K562 (cell line): ENCODE results near the gene KCTD12. TPM values are rescaled to one million over a fixed set of nuclear protein-coding genes. Genes with fewer than 3 reads are reported as not detected.

ENCODE experiments used
- ATAC-seq: fragments of 200-7000 bp; cut with Tn5 transposase; 3 replicates; pipeline ENCODE4 v1.9.1; 2020; ENCODE audit warnings: moderate library complexity
- Bru-seq: library from RNA; stranded (reverse); fragments of 400-500 nt; gene quantifications from one replicate; lab custom pipeline; 2021; lab: Mats Ljungman, UMichigan
- BruChase-seq, 2 experiments: library from RNA; stranded (reverse); fragments of 400-500 nt; gene quantifications; one replicate each; lab custom pipeline; 2021; lab: Mats Ljungman, UMichigan
- BruUV-seq: library from RNA; stranded (reverse); fragments of 400-500 nt; replicated peaks from 2 replicates; lab custom pipeline; 2021; lab: Mats Ljungman, UMichigan
- CTCF ChIA-PET: fragments of 300-600 bp; formaldehyde crosslinking; extraction: SDS; loops from one replicate; lab custom pipeline; 2021; ENCODE audit warnings: low intra/inter-chr PET ratio; lab: Yijun Ruan, JAX
- POLR2A ChIA-PET: fragments of 300-600, 350-650 bp; sonication (Branson Sonifier 250); formaldehyde crosslinking; extraction: SDS; loops from one replicate; lab custom pipeline; 2021; ENCODE audit warnings: antibody characterized with exemption, inconsistent platforms; lab: Yijun Ruan, JAX
- DNase-seq, 4 experiments: peaks; one replicate each; pipeline versions ENCODE4 v3.0.0 to v3.0.0-alpha.2; 2011 to 2018; ENCODE audit warnings: low spot score in 3 of 4, mixed read lengths in 3 of 4; ENCODE audit errors: extremely low read depth in 1 of 4
- FAIRE-seq: peaks from 2 replicates; lab custom pipeline; 2011; peaks lifted over from hg19 to GRCh38; lab: Jason Lieb, UNC
- H2AFZ ChIP-seq: 2 replicates; pipeline ENCODE4 v1.6.0; 2011; ENCODE audit warnings: low read depth, low read length, control low read depth, inconsistent platforms
- H3K27ac ChIP-seq: fragments of 200-600 bp; 3 replicates; pipeline ENCODE4 v1.8.0; 2011; ENCODE audit warnings: low read depth, mild to moderate bottlenecking, control low read depth, inconsistent platforms, low read length, moderate library complexity, mixed read lengths; ENCODE audit errors: extremely low read depth
- H3K27me3 ChIP-seq, 2 experiments: fragments of 300-600 bp in 1 of 2; 2 replicates in 1 of 2; 3 replicates in 1 of 2; pipeline versions ENCODE4 v1.6.0 to v1.8.0; 2011; ENCODE audit warnings: inconsistent platforms in 2 of 2, low read length in 2 of 2, mild to moderate bottlenecking in 1 of 2, mixed read lengths in 1 of 2, moderate library complexity in 1 of 2; ENCODE audit not compliant: control insufficient read depth in 2 of 2, insufficient read depth in 2 of 2
- H3K36me3 ChIP-seq: fragments of 300-600 bp; 3 replicates; pipeline ENCODE4 v1.8.0; 2011; ENCODE audit warnings: mild to moderate bottlenecking, low read length, inconsistent platforms; ENCODE audit not compliant: control insufficient read depth, insufficient read depth
- H3K4me1 ChIP-seq, 2 experiments: fragments of 200-600 bp in 1 of 2; replicated peaks in 1 of 2; 2 replicates in 1 of 2; 3 replicates in 1 of 2; pipeline versions ENCODE4 v1.5.1 to v1.8.0; 2011; ENCODE audit warnings: inconsistent platforms in 2 of 2, low read length in 2 of 2, mild to moderate bottlenecking in 1 of 2, mixed read lengths in 1 of 2, moderate library complexity in 1 of 2; ENCODE audit not compliant: control insufficient read depth in 2 of 2, insufficient read depth in 2 of 2
- H3K4me2 ChIP-seq: 2 replicates; pipeline ENCODE4 v1.6.1; 2011; ENCODE audit warnings: low read length, control low read depth, inconsistent platforms, mixed read lengths; ENCODE audit not compliant: insufficient read depth
- H3K4me3 ChIP-seq: fragments of 200-600 bp; sonication (generic), shearing (Covaris generic); 2 replicates; pipeline ENCODE4 v1.5.1; 2016; ENCODE audit warnings: control low read depth, inconsistent platforms
- H3K79me2 ChIP-seq: fragments of 200-600 bp; 3 replicates; pipeline ENCODE4 v1.8.0; 2011; ENCODE audit warnings: low read length, inconsistent platforms; ENCODE audit not compliant: control insufficient read depth, insufficient read depth
- H3K9ac ChIP-seq, 2 experiments: 2 replicates each; pipeline versions ENCODE4 v1.6.0 to v1.6.1; 2011; ENCODE audit warnings: low read depth in 2 of 2, low read length in 2 of 2, control low read depth in 1 of 2, inconsistent platforms in 1 of 2, mild to moderate bottlenecking in 1 of 2, mixed read lengths in 1 of 2; ENCODE audit not compliant: insufficient read depth in 1 of 2
- H3K9me1 ChIP-seq: one replicate; pipeline ENCODE4 v1.6.0; 2011; ENCODE audit warnings: inconsistent platforms, mild to moderate bottlenecking, low read length, moderate library complexity; ENCODE audit not compliant: control insufficient read depth, insufficient read depth
- H3K9me3 ChIP-seq: replicated peaks from 2 replicates; pipeline ENCODE4 v1.5.1; 2011; ENCODE audit warnings: low read depth, low read length, inconsistent platforms; ENCODE audit not compliant: control insufficient read depth, insufficient read depth
- H4K20me1 ChIP-seq: replicated peaks from 2 replicates; pipeline ENCODE4 v1.6.1; 2011; ENCODE audit warnings: low read length, inconsistent platforms, mixed read lengths; ENCODE audit not compliant: control insufficient read depth, insufficient read depth
- CBX2 ChIP-seq: fragments of 200-600 bp; sonication (generic); IDR thresholded peaks from one replicate; pipeline ENCODE4 v1.6.1; 2012; ENCODE audit warnings: mild to moderate bottlenecking, low read length, inconsistent platforms; ENCODE audit not compliant: insufficient read depth, poor library complexity, severe bottlenecking
- HDAC3 ChIP-seq: fragments of 450-650 bp; IDR thresholded peaks from 2 replicates; pipeline ENCODE4 v1.6.1; 2018; ENCODE audit warnings: borderline replicate concordance, mild to moderate bottlenecking, moderate library complexity; ENCODE audit not compliant: partially characterized antibody
- SREBF1 ChIP-seq: fragments of 150-350 bp; IDR thresholded peaks from 2 replicates; pipeline ENCODE4 v1.6.1; 2014; ENCODE audit warnings: antibody characterized with exemption, low read depth, low read length, borderline replicate concordance
- WGBS: fragments of 100-300 bp; shearing (Covaris generic); methylation state at CpG from one replicate; pipeline ENCODE4 v1.1.6; 2016; ENCODE audit warnings: low coverage, mixed read lengths; ENCODE audit not compliant: insufficient coverage; ENCODE audit errors: missing lambda C conversion rate; 5-methylcytosine and 5-hydroxymethylcytosine counted together
- in situ Hi-C: fragments of 300-500 bp; cut with MboI; formaldehyde crosslinking; loops from 4 replicates; pipeline ENCODE4 v1.15.0; 2018; ENCODE audit warnings: inconsistent platforms, mixed read lengths
- intact Hi-C: fragments of 100-400 bp; cut with micrococcal nuclease; formaldehyde crosslinking; loops from 2 replicates; pipeline ENCODE4 v1.14.2; 2022
- long read RNA-seq, 3 experiments: library from polyadenylated mRNA in 2 of 3; library from RNA in 1 of 3; unstranded in 2 of 3; stranded (forward) in 1 of 3; transcript quantifications; one replicate each; pipeline ENCODE4 v2.0.0, GENCODE V29; 2019 to 2022
- polyA minus RNA-seq, 3 experiments: library from RNA; depleted of rRNA, polyadenylated mRNA; stranded (reverse); fragments of >200 nt; gene quantifications; 2 replicates each; pipeline ENCODE4 v1.2.3, GENCODE V29; 2011
- polyA plus RNA-seq, 8 experiments: library from polyadenylated mRNA; depleted of rRNA in 4 of 8; stranded (reverse) in 5 of 8; unstranded in 3 of 8; fragments of >200 nt; fragmentation: Nextera tagmentation in 2 of 8; fragmentation: Illumina TruSeq in 1 of 8; extraction: Ambion mirVana in 2 of 8; extraction: Trizol in 1 of 8; gene quantifications; 2 replicates each; pipeline versions ENCODE4 v1.2.1 to v1.2.3, GENCODE V29; 2011 to 2014; ENCODE audit warnings: inconsistent platforms in 1 of 8, missing spikeins in 1 of 8
- total RNA-seq, 7 experiments: library from RNA; depleted of rRNA in 6 of 7; stranded (reverse); fragments of >200 nt in 6 of 7; fragmentation: Illumina TruSeq in 2 of 7; extraction: Trizol in 2 of 7; gene quantifications; 2 replicates each; pipeline versions ENCODE4 v1.2.1 to v1.2.3, GENCODE V29; 2011 to 2021; ENCODE audit warnings: low replicate concordance in 1 of 7
- TF ChIP-seq, protein P1 (sequence below): IDR thresholded peaks from 3 replicates; pipeline ENCODE4 v1.6.1; 2011; ENCODE audit warnings: borderline replicate concordance, mild to moderate bottlenecking; ENCODE audit not compliant: insufficient read length, insufficient read depth
- TF ChIP-seq, protein P2 (sequence below): fragments of 250-450 bp; sonication (Bioruptor Pico); IDR thresholded peaks from 2 replicates; pipeline ENCODE4 v1.8.0; 2021; ENCODE audit warnings: moderate library complexity, mild to moderate bottlenecking, inconsistent platforms
- TF ChIP-seq, protein P3 (sequence below): sonication (generic); formaldehyde crosslinking; IDR thresholded peaks from 2 replicates; pipeline ENCODE4 v1.8.1; 2023; ENCODE audit warnings: mild to moderate bottlenecking, missing genetic modification reagents

KCTD12 gene
- 0.18 and 0.23 TPM in 2 replicates for total RNA-seq (2011; cell fraction: chromatin; rRNA removed; ENCODE audit: low replicate concordance)
- total RNA-seq (2011; cell fraction: nucleolus; rRNA removed), result 0.26 and 0.33 TPM in 2 replicates
- total RNA-seq (2011; cell fraction: nucleoplasm; rRNA removed), result 0.29 and 0.38 TPM in 2 replicates
- total RNA-seq (2014; rRNA removed) (0.27 and 0.37 TPM in 2 replicates), total RNA-seq (2014; rRNA removed; fragmentation: Illumina TruSeq; extraction: Trizol) (0.26 and 0.44 TPM in 2 replicates), total RNA-seq (2015; rRNA removed; fragmentation: Illumina TruSeq; extraction: Trizol) (0.26 and 0.40 TPM in 2 replicates), total RNA-seq (2021) (0.74 and 0.93 TPM in 2 replicates), polyA plus RNA-seq (2011; rRNA removed) (0.31 TPM in 2 replicates), polyA plus RNA-seq (2014; fragmentation: Illumina TruSeq; extraction: Trizol) (0.35 and 0.42 TPM in 2 replicates), polyA plus RNA-seq (2014; fragmentation: Nextera tagmentation; extraction: Ambion mirVana) (under 1 TPM; 0.14 to 0.24 TPM), polyA plus RNA-seq (2014; rRNA removed) (0.28 and 0.32 TPM in 2 replicates), polyA minus RNA-seq (2011; rRNA and poly(A)+ RNA removed) (0.46 and 0.48 TPM in 2 replicates), Bru-seq, nascent RNA (percentile 35 among the genes with signal in this experiment), BruChase-seq, experiment 1, labeled RNA remaining after a 2-hour chase (percentile 38 among the genes with signal in this experiment), BruChase-seq, experiment 2, labeled RNA remaining after a 6-hour chase (percentile 41 among the genes with signal in this experiment)
- 0.22 and 0.30 TPM in 2 replicates for polyA plus RNA-seq (2011; cell fraction: cytosol; rRNA removed)
- polyA plus RNA-seq (2011; cell fraction: nucleus; rRNA removed), result 0.15 and 0.27 TPM in 2 replicates
- 0.19 and 0.47 TPM in 2 replicates for polyA plus RNA-seq (2012)
- polyA minus RNA-seq (2011; cell fraction: cytosol; rRNA and poly(A)+ RNA removed), result 0.29 and 0.82 TPM in 2 replicates
- 0.40 and 0.56 TPM in 2 replicates for polyA minus RNA-seq (2011; cell fraction: nucleus; rRNA and poly(A)+ RNA removed)
- long read RNA-seq, experiment 1, full-length matches to known transcripts, result 2 of 2 reads
- long read RNA-seq, experiment 1, partial matches to known transcripts, result 0 of 2 reads
- long read RNA-seq, experiment 1, other reads (novel, unspliced or antisense), result 0 of 2 reads
- long read RNA-seq, experiment 2, full-length matches to known transcripts, result 1 of 1 reads
- long read RNA-seq, experiment 2, partial matches to known transcripts, result 0 of 1 reads
- long read RNA-seq, experiment 2, other reads (novel, unspliced or antisense), result 0 of 1 reads
- long read RNA-seq, experiment 3, result 0 reads

DNA sequence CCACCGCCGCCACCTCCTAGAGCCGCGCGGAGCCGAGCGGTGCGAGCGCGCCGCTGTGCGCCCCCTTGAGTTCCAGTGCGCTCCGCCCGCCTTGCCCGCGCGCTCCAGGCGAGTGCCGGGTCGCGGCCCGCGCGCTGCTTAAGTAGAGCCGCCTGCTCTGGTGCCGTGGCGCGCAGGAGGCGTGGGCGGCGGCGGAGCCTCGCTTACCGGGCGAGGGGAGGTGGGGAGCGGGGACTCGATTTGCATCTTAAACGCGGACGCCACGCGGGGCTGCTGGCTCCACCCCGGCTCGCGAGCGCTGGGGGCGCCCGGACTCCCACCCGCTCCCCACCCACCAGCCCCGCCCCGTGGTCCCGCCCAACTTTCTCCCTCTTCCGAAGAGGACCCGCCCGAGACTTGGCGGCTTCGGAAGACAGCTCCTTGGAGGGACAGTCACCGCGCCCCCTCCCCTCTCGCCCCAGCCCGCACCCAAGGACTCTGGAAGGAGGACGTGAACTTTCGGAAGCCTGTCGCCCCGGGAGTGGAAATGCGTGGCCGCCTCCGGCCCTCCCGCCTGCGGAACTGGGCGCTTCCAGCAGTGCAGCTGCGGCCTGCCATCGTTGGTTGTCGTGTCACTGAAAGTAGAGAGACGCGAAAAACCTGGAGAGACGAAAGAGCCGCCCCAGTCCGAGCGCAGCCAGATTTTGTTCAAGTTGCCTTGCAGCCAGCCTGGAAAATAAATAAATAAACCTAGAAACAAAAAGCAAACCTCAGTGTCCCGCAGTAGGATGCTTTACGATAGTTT is at the start of gene KCTD12:
KCTD12 (minus strand) TSS at position 114 of the 784 bp plus-strand sequence. CDS start 257 bp downstream, outside the sequence.
- FAIRE-seq (no peak), ATAC-seq (peak; percentile 99), DNase-seq (peak; percentile 52 to 71 (median 58))
- Histone ChIP-seq H3K4me3 (peak within 1 kb of the TSS; percentile 44), H3K4me1 (peaks cover 0 to 20% of the 10 kb centered on the region in 2 experiments; a peak in 2 of 5 replicates), H2AFZ (peak within 1 kb of the TSS; percentile 84), H3K9me3 (no peaks in the 10 kb centered on the region), H3K27ac (no peak within 1 kb of the TSS), H3K4me2 (peak within 1 kb of the TSS; percentile 49), H3K79me2 (no peaks in the 10 kb centered on the region), H3K9ac (peak within 1 kb of the TSS; percentile 20 to 87; a peak in 2 of 4 replicates), H3K36me3 (no peaks in the 10 kb centered on the region), H4K20me1 (no peaks in the 10 kb centered on the region), H3K9me1 (no peaks in the 10 kb centered on the region), H3K27me3 (peaks cover 0 to 14% of the 10 kb centered on the region in 2 experiments; a peak in 2 of 5 replicates)
- intact Hi-C loops (no loop called here), in situ Hi-C loops (no loop called here)
- no TSS peak for BruUV-seq
- 22% methylated on average over 15 of the region's 83 CpGs for WGBS
- ChIA-PET CTCF (no interaction called here), POLR2A (no interaction called here)
- TF ChIP-seq SREBF1 (no peak), CBX2 (no peak), HDAC3 (no peak)
- TF ChIP-seq, protein P1, sequence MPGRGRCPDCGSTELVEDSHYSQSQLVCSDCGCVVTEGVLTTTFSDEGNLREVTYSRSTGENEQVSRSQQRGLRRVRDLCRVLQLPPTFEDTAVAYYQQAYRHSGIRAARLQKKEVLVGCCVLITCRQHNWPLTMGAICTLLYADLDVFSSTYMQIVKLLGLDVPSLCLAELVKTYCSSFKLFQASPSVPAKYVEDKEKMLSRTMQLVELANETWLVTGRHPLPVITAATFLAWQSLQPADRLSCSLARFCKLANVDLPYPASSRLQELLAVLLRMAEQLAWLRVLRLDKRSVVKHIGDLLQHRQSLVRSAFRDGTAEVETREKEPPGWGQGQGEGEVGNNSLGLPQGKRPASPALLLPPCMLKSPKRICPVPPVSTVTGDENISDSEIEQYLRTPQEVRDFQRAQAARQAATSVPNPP, result no peak
- TF ChIP-seq, protein P2, sequence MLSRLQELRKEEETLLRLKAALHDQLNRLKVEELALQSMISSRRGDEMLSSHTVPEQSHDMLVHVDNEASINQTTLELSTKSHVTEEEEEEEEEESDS, result no peak
- TF ChIP-seq, protein P3, sequence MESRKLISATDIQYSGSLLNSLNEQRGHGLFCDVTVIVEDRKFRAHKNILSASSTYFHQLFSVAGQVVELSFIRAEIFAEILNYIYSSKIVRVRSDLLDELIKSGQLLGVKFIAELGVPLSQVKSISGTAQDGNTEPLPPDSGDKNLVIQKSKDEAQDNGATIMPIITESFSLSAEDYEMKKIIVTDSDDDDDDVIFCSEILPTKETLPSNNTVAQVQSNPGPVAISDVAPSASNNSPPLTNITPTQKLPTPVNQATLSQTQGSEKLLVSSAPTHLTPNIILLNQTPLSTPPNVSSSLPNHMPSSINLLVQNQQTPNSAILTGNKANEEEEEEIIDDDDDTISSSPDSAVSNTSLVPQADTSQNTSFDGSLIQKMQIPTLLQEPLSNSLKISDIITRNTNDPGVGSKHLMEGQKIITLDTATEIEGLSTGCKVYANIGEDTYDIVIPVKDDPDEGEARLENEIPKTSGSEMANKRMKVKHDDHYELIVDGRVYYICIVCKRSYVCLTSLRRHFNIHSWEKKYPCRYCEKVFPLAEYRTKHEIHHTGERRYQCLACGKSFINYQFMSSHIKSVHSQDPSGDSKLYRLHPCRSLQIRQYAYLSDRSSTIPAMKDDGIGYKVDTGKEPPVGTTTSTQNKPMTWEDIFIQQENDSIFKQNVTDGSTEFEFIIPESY, result no peak
